NCI-H774 (cell line): ENCODE results near the gene TEX261.
A peak's percentile ranks its signal among the peaks of the same experiment; 100 is the strongest.

Experiments
- DNase-seq: peaks from one replicate; lab custom pipeline; 2025; lab: John Stamatoyannopoulos, UW

Gene TEX261

GRCh38 chr2:70981866-70982810 lies 12.5 kb downstream of the TEX261 start:
- no peak for DNase-seq

- DNase-seq, result no peak
Observed at GRCh38 chr2:70981421-70981820, 13.3 kb downstream of the TEX261 start.

GRCh38 chr2:70979626-70980025 lies 15.0 kb downstream of the TEX261 start:
- DNase-seq, result no peak

GRCh38 chr2:70979180-70979488 lies 15.5 kb downstream of the TEX261 start:
- no peak for DNase-seq

- DNase-seq, result peak; percentile 18
Observed at GRCh38 chr2:70978341-70979179, 16.1 kb downstream of the TEX261 start, which contains the start of gene ANKRD53. ANKRD53 (plus strand) TSS chr2:70978630; CDS start chr2:70978646, 16 bp downstream.

GRCh38 chr2:70977605-70978205 lies 17.0 kb downstream of the TEX261 start:
- DNase-seq, result peak; percentile 40

- no peak for DNase-seq
Observed at GRCh38 chr2:70975237-70975636, 19.4 kb downstream of the TEX261 start.

- no peak for DNase-seq
Observed at GRCh38 chr2:70974592-70974991, 20.1 kb downstream of the TEX261 start.

GRCh38 chr2:70967189-70967588 lies 27.5 kb downstream of the TEX261 start:
- no peak for DNase-seq

- DNase-seq, result no peak
Observed at GRCh38 chr2:70966681-70967080, 28.0 kb downstream of the TEX261 start.

GRCh38 chr2:70965506-70965905 lies 29.2 kb downstream of the TEX261 start:
- no peak for DNase-seq

GRCh38 chr2:70964596-70965386 lies 29.9 kb downstream of the TEX261 start:
- DNase-seq, result no peak

GRCh38 chr2:70964133-70964532 lies 30.5 kb downstream of the TEX261 start:
- no peak for DNase-seq

- no peak for DNase-seq
Observed at GRCh38 chr2:70962885-70963878, 31.5 kb downstream of the TEX261 start.

GRCh38 chr2:70962211-70962884 lies 32.3 kb downstream of the TEX261 start:
- DNase-seq, result no peak

- no peak for DNase-seq
Observed at GRCh38 chr2:70961648-70961994, 33.1 kb downstream of the TEX261 start.

GRCh38 chr2:70960833-70961647 lies 33.6 kb downstream of the TEX261 start:
- DNase-seq, result no peak

GRCh38 chr2:70959851-70960832 lies 34.5 kb downstream of the TEX261 start:
- no peak for DNase-seq
